Stimulated activated CD8-positive, alpha-beta memory T cell treated with anti-CD3 and anti-CD28 coated beads, Interleukin-12 subunit alpha, Interleukin-12 subunit beta, amount 100 ng/mL, for 1 hour (primary cell): ENCODE results near the gene OR5AP2.
"Not testable (repeated sequence)": the region's sequence is repeated elsewhere in the genome, so short reads cannot be mapped to it uniquely, and the experiment has no call there.

ENCODE experiments used
- DNase-seq: peaks from one replicate; pipeline ENCODE4 v3.0.0-alpha.2; 2020; ENCODE audit warnings: low read depth

OR5AP2 gene

GRCh38 chr11:56642339-56642738 is at the start of gene OR5AP2:
OR5AP2 (minus strand) TSS chr11:56642439; CDS start chr11:56642439, 0 bp downstream.
- no peak for DNase-seq

GRCh38 chr11:56691179-56691578 is 48.9 kb upstream of the OR5AP2 start:
- not testable (repeated sequence) for DNase-seq

- DNase-seq, result no peak
These were observed 46.4 kb upstream of the OR5AP2 start for GRCh38 chr11:56688554-56689100.

DNA sequence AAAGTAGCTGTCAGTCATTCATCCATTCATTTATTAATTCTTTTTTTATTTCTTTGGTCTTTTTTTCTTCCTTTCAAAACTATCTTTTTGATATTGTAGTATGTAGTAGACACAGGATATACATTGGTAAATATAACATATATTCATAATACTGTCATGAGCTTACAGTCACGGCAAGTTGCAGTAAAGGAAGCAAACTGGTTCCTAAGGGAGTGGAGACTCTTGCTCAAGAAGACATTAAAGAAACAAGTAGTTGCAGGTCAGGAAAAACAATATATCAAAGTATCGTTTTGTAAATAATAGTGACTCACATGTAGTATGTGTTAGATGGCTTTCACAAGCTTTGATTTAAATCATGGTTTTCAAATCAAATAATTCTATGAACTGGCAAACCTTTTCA is 28.7 kb upstream of the OR5AP2 start:
- no peak for DNase-seq

GRCh38 chr11:56663386-56663785 is 21.1 kb upstream of the OR5AP2 start, which contains the start of gene OR5AR1:
OR5AR1 (plus strand) TSS chr11:56663686; CDS start chr11:56663686, 0 bp downstream.
- DNase-seq, result no peak

DNA sequence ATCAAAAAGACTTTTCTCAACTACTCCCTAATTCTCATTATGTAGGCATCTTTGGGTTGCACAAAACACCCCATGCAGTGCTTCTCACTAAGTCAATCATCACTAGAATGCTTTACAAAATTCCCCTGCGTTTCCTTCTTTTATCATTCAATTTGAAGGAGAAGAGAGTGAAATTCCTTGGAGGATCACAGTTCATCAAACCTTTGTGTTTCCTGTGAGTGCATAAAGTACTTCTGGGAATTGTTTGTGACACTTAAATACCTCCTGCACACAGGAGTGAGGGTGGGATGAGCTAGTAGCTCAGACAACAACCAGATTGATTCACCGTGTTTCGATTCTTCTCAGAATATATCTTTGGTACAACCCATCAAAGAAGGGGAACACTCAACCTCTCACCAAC is 17.5 kb upstream of the OR5AP2 start:
- no peak for DNase-seq

DNA sequence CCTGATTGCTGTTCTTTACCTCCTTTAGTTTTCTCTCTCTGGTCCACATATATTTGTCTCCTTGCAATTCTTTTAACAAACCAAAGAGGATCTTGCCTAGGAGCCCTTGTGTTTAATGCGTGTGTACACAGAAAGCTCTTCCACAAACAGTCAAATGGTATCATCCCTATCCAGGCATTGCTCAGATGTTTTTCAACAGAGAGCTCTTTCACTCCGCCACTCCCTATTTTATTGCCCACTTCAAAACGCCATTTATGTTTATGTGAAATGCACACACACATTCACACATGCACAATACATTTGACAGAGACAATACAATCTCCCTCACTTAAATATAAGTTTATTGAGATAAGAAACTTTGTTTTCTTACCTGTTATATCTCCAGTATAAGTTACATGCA is 4.7 kb downstream of the OR5AP2 start:
- DNase-seq, result no peak

- DNase-seq, result no peak
These were observed 5.4 kb downstream of the OR5AP2 start for GRCh38 chr11:56636861-56637260.

DNA sequence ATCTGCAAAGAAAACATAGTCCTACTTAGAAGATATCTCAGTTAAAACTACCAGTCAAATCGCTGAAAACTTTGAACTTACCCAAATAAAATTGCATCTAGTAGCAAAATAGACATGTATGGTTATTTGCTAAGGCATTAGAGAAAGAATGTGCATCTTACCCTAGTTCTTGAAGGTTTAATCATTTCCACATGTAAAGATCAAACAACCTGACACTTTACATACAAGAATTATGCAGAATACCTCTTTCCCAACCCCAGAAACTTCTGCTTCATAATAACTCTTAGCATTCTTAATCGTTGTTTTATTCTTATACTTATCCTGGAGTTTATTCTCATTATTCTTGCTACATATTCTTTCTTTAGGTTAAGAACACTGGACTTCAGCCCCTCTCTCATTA is 9.9 kb downstream of the OR5AP2 start:
- no peak for DNase-seq

DNA sequence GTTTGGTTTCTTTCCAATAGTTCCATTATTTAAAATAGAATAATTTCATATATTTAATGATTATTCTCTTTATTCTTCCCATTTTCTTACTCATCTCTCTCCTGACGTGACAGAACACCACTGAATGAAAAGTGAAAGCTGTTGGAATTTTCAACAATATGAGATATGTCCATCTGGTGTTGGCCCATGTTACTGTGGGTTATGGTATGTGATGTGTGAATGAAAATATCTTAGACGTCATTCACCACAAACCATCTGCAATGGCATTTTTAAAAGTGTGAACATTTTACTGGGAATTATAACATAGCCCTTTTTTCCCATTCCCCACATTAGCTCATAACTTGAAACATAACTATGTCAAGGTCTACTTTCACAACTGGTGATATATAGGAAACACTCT is 16.3 kb downstream of the OR5AP2 start:
- DNase-seq, result no peak

- DNase-seq, result no peak
These were observed 17.6 kb downstream of the OR5AP2 start for GRCh38 chr11:56624661-56625110.

GRCh38 chr11:56611174-56611573 is 31.1 kb downstream of the OR5AP2 start:
- no peak for DNase-seq

- not testable (repeated sequence) for DNase-seq
These were observed 50.0 kb downstream of the OR5AP2 start for GRCh38 chr11:56592088-56592717.
